PC-3 (cell line): ENCODE data around the gene NTM. TPM values are rescaled to one million over a fixed set of nuclear protein-coding genes. Genes with fewer than 3 reads are reported as not detected.

Source experiments
- ATAC-seq: fragments of 200-7000 bp; cut with Tn5 transposase; 2 replicates; pipeline ENCODE4 v1.9.1; 2020; ENCODE audit warnings: mild to moderate bottlenecking, moderate library complexity
- BruUV-seq: library from RNA; stranded (reverse); fragments of 400-500 nt; replicated peaks from 2 replicates; lab custom pipeline; 2021; lab: Mats Ljungman, UMichigan
- CTCF ChIA-PET: fragments of 300-600 bp; sonication (Branson Sonifier 250); formaldehyde crosslinking; loops from one replicate; lab custom pipeline; 2022; ENCODE audit warnings: antibody characterized with exemption; lab: Charles Lee
- POLR2A ChIA-PET: fragments of 300-600 bp; sonication (Branson Sonifier 250); formaldehyde crosslinking; loops from one replicate; lab custom pipeline; 2022; ENCODE audit warnings: antibody characterized with exemption; ENCODE audit not compliant: unreplicated experiment; lab: Charles Lee
- DNase-seq: peaks from one replicate; pipeline ENCODE4 v3.0.0-alpha.2; 2015
- H2AFZ ChIP-seq: fragments of 300-600 bp; sonication (generic); 2 replicates; pipeline ENCODE4 v1.6.0; 2016; ENCODE audit warnings: antibody characterized with exemption, low read length
- H3F3A ChIP-seq: fragments of 300-600 bp; sonication (generic); one replicate; pipeline ENCODE4 v1.6.0; 2017; ENCODE audit warnings: antibody characterized with exemption, low read length, control low read depth, mild to moderate bottlenecking; ENCODE audit not compliant: unreplicated experiment
- H3K27ac ChIP-seq: fragments of 300-600 bp; sonication (generic); 2 replicates; pipeline ENCODE4 v1.5.1; 2016; ENCODE audit warnings: mild to moderate bottlenecking, low read length
- H3K27me3 ChIP-seq: fragments of 300-600 bp; sonication (generic); 2 replicates; pipeline ENCODE4 v1.6.1; 2016; ENCODE audit warnings: low read length, mixed read lengths
- H3K36me3 ChIP-seq: fragments of 300-600 bp; sonication (generic); 2 replicates; pipeline ENCODE4 v1.6.1; 2016; ENCODE audit warnings: low read depth, mixed run types, low read length, mixed read lengths
- H3K4me1 ChIP-seq: fragments of 300-600 bp; sonication (generic); 2 replicates; pipeline ENCODE4 v1.5.1; 2016; ENCODE audit warnings: low read length; ENCODE audit not compliant: insufficient read depth
- H3K4me2 ChIP-seq: fragments of 300-600 bp; sonication (generic); 2 replicates; pipeline ENCODE4 v1.6.0; 2016; ENCODE audit warnings: low read length
- H3K4me3 ChIP-seq: fragments of 300-600 bp; sonication (generic); 2 replicates; pipeline ENCODE4 v1.5.1; 2016; ENCODE audit warnings: mild to moderate bottlenecking, low read length, mixed read lengths
- H3K79me2 ChIP-seq: fragments of 300-600 bp; sonication (generic); 2 replicates; pipeline ENCODE4 v1.6.1; 2017; ENCODE audit warnings: low read length, mixed read lengths
- H3K9ac ChIP-seq: fragments of 300-600 bp; sonication (generic); 2 replicates; pipeline ENCODE4 v1.6.0; 2016; ENCODE audit warnings: mild to moderate bottlenecking, low read length
- H3K9me2 ChIP-seq: fragments of 300-600 bp; sonication (generic); replicated peaks from 2 replicates; pipeline ENCODE4 v1.6.1; 2016; ENCODE audit warnings: mixed run types, low read length, mixed read lengths
- H3K9me3 ChIP-seq: fragments of 300-600 bp; sonication (generic); 2 replicates; pipeline ENCODE4 v1.6.1; 2016; ENCODE audit warnings: low read length, mixed read lengths
- H4K20me1 ChIP-seq: fragments of 300-600 bp; sonication (generic); 2 replicates; pipeline ENCODE4 v1.6.1; 2016; ENCODE audit warnings: low read length, mixed read lengths
- CTCF ChIP-seq: fragments of 300-600 bp; sonication (generic); conservative IDR thresholded peaks from 2 replicates; pipeline ENCODE4 v1.5.1; 2017; ENCODE audit warnings: antibody characterized with exemption, low read depth, mild to moderate bottlenecking, low read length
- EZH2 ChIP-seq: fragments of 300-600 bp; sonication (generic); IDR thresholded peaks from one replicate; pipeline ENCODE4 v1.6.1; 2017; ENCODE audit warnings: antibody characterized with exemption, mild to moderate bottlenecking, low read length; ENCODE audit not compliant: unreplicated experiment
- EZH2phosphoT487 ChIP-seq: fragments of 300-600 bp; sonication (generic); IDR thresholded peaks from 2 replicates; pipeline ENCODE4 v1.6.1; 2018; ENCODE audit warnings: mild to moderate bottlenecking, antibody characterized with exemption, low read length, borderline replicate concordance
- intact Hi-C: fragments of 100-400 bp; cut with micrococcal nuclease; formaldehyde crosslinking; loops from 2 replicates; pipeline ENCODE4 v1.9.0; 2023
- total RNA-seq: library from RNA; depleted of rRNA; stranded (reverse); fragments of >200 nt; gene quantifications from 2 replicates; pipeline ENCODE4 v1.2.3, GENCODE V29; 2014

Gene NTM
- total RNA-seq, 1 experiment from 2014 or later, result not detected

DNA sequence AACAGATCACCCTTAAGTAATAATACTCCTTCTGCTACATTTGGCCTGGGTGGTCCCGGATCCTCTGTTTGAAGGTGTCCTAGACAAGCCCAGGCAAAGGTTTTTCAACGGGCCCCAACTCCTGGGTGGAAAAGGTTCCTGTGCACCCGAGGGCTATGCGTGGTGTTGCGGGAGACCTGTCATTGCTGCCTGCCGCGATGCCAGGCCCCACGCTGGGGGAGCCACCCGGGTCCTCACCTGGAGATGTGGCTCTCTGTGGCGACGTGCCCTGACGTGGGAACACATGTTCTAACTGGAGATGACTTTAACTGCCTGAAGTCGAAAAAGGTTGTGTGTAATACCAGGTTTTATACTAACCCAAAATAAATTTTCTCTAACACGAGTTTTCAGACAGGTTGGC, 467.1 kb downstream of the NTM start:
- H4K20me1 ChIP-seq, result no peaks in the 10 kb centered on the region
- H3K27me3 ChIP-seq, result peaks cover 8% of the 10 kb centered on the region; the same call in 1 of the 2 replicates
- H3K9me3 ChIP-seq, result no peaks in the 10 kb centered on the region
- CTCF ChIA-PET, result no interaction called here
- BruUV-seq, result no TSS peak
- no peak overlapping the region for H3K9ac ChIP-seq
- TF ChIP-seq CTCF (no peak), EZH2 (no peak), EZH2phosphoT487 (no peak)
- no peak overlapping the region for H3K4me3 ChIP-seq
- intact Hi-C loops, result no loop called here
- H2AFZ ChIP-seq, result no peak overlapping the region
- H3K4me1 ChIP-seq, result no peaks in the 10 kb centered on the region
- no peaks in the 10 kb centered on the region for H3K36me3 ChIP-seq
- ATAC-seq (no peak), DNase-seq (no peak)
- no peak overlapping the region for H3K4me2 ChIP-seq
- H3K79me2 ChIP-seq, result no peaks in the 10 kb centered on the region
- no peak overlapping the region for H3K27ac ChIP-seq
- POLR2A ChIA-PET, result no interaction called here
- H3F3A ChIP-seq, result no peaks in the 10 kb centered on the region
- H3K9me2 ChIP-seq, result no peaks in the 10 kb centered on the region

GRCh38 chr11:131838016-131838415, 467.6 kb downstream of the NTM start:
- Histone ChIP-seq H4K20me1 (no peaks in the 10 kb centered on the region), H3K9me2 (no peaks in the 10 kb centered on the region), H3F3A (no peaks in the 10 kb centered on the region), H3K4me2 (no peak overlapping the region), H3K9me3 (no peaks in the 10 kb centered on the region), H3K4me3 (no peak overlapping the region), H3K9ac (no peak overlapping the region), H3K27me3 (peaks cover 8% of the 10 kb centered on the region; the same call in 1 of the 2 replicates), H3K79me2 (no peaks in the 10 kb centered on the region), H3K27ac (no peak overlapping the region), H3K36me3 (no peaks in the 10 kb centered on the region), H3K4me1 (no peaks in the 10 kb centered on the region), H2AFZ (no peak overlapping the region)
- no TSS peak for BruUV-seq
- TF ChIP-seq CTCF (no peak), EZH2phosphoT487 (no peak), EZH2 (no peak)
- ChIA-PET CTCF (no interaction called here), POLR2A (no interaction called here)
- intact Hi-C loops, result no loop called here
- ATAC-seq (no peak), DNase-seq (no peak)

DNA sequence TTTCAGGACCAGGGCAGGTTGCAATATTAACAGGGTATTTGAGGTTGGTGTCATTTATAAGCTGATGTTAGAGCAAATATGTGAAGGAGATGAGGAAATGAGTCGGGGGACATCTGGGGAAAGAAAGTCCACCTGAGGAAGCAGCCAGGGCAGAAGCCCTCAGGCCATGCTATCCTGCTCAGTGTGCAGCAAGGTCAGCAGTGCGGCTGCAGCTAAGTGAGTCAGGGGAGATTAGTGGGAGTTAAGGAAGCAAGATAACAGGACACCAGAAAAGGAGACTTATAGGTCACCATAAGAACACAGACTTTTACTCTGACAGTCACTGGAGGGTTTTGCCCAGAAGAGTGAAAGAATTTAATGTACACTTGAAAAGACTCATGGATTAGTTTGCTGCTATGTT, 468.9 kb downstream of the NTM start:
- peaks cover 20% of the 10 kb centered on the region for H3K27me3 ChIP-seq
- H3K9me2 ChIP-seq, result no peaks in the 10 kb centered on the region
- H3K9ac ChIP-seq, result no peak overlapping the region
- H3F3A ChIP-seq, result no peaks in the 10 kb centered on the region
- no peaks in the 10 kb centered on the region for H3K36me3 ChIP-seq
- POLR2A ChIA-PET, result no interaction called here
- H4K20me1 ChIP-seq, result no peaks in the 10 kb centered on the region
- ATAC-seq (no peak), DNase-seq (no peak)
- TF ChIP-seq EZH2, result no peak
- H3K4me3 ChIP-seq, result no peak overlapping the region
- CTCF ChIA-PET, result no interaction called here
- H3K4me2 ChIP-seq, result no peak overlapping the region
- no peaks in the 10 kb centered on the region for H3K4me1 ChIP-seq
- H3K79me2 ChIP-seq, result no peaks in the 10 kb centered on the region
- intact Hi-C loops, result no loop called here
- H2AFZ ChIP-seq, result no peak overlapping the region
- H3K9me3 ChIP-seq, result no peaks in the 10 kb centered on the region
- no peak overlapping the region for H3K27ac ChIP-seq
- no TSS peak for BruUV-seq
